ENCODE data around the gene SETBP1. TPM values are rescaled to one million over a fixed set of nuclear protein-coding genes. Genes with fewer than 3 reads are reported as not detected.

SETBP1 gene
- total and polyA plus RNA-seq, 9 of the 15 experiments (the other 6 are each of a cell fraction or from before 2014, with no cell fraction given) = under 0.01 to 0.13 (median 0.04) TPM

DNA sequence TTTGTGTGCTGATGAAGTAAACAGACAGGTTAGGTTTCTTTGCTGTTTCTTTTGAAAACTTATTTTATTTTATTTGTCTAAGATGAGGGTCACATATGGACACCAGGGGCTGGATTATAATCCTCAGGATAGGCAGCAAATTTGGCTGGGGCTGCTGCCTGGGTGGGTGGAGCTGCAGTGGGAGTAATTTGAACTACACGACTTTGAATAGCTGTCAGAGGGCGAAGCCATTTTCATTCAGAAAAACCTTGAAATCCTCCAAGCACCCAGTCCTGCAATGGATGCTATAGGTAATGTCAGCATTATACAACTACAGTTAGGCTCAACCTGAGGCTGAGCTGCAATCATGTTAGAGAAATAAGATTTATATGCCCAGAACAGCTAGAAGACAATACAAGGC lies 16.6 kb downstream of the SETBP1 start:
- POLR2A ChIA-PET = no interaction called here
- peaks cover 0 to 2% of the 10 kb centered on the region in 2 experiments; a peak in 3 of 5 replicates for H3K4me1 ChIP-seq (replicated peaks in 1 of 2; ENCODE audit: control insufficient read depth in 2 of 2, insufficient read depth in 2 of 2, low read length in 2 of 2)
- 5% methylated on average over 2 of the region's 2 CpGs for WGBS (ENCODE audit: insufficient coverage, low coverage, missing lambda C conversion rate)
- no peaks in the 10 kb centered on the region for H3K79me2 ChIP-seq (ENCODE audit: control insufficient read depth, insufficient read depth, low read length)
- no peaks in the 10 kb centered on the region for H3K27me3 ChIP-seq (ENCODE audit: control insufficient read depth in 2 of 2, insufficient read depth in 2 of 2, low read length in 2 of 2)
- no peaks in the 10 kb centered on the region for H3K9me3 ChIP-seq (replicated peaks; ENCODE audit: control insufficient read depth, insufficient read depth, low read depth, low read length)
- CTCF ChIA-PET (ENCODE audit: low intra/inter-chr PET ratio) = no interaction called here
- FAIRE-seq = no peak
- peak overlapping the region; percentile 82; the same call in 1 of the 2 replicates for H2AFZ ChIP-seq (ENCODE audit: low read depth, low read length)
- H3K36me3 ChIP-seq (ENCODE audit: control insufficient read depth, insufficient read depth, low read length) = no peaks in the 10 kb centered on the region
- no peak for DNase-seq (ENCODE audit: extremely low read depth in 1 of 4, low spot score in 3 of 4)
- H3K27ac ChIP-seq (ENCODE audit: extremely low read depth, low read depth, low read length) = no peak overlapping the region
- BruUV-seq (replicated peaks) = no TSS peak
- TF ChIP-seq SREBF1 (IDR thresholded peaks at IDR 0.05; ENCODE audit: borderline replicate concordance, low read depth, low read length) (no peak), PRPF4 (IDR thresholded peaks at IDR 0.05; ENCODE audit: insufficient read depth, low read depth, low read length, poor library complexity, severe bottlenecking) (no peak), DLX4 (CRISPR knock-in tag; IDR thresholded peaks at IDR 0.05) (no peak), ZBTB8A (IDR thresholded peaks at IDR 0.05; ENCODE audit: partially characterized antibody) (no peak), ILF3 (IDR thresholded peaks at IDR 0.05; ENCODE audit: borderline replicate concordance) (no peak), ZNF561 (CRISPR knock-in tag; conservative IDR thresholded peaks at IDR 0.05) (no peak)
- TF ChIP-seq, protein P1, sequence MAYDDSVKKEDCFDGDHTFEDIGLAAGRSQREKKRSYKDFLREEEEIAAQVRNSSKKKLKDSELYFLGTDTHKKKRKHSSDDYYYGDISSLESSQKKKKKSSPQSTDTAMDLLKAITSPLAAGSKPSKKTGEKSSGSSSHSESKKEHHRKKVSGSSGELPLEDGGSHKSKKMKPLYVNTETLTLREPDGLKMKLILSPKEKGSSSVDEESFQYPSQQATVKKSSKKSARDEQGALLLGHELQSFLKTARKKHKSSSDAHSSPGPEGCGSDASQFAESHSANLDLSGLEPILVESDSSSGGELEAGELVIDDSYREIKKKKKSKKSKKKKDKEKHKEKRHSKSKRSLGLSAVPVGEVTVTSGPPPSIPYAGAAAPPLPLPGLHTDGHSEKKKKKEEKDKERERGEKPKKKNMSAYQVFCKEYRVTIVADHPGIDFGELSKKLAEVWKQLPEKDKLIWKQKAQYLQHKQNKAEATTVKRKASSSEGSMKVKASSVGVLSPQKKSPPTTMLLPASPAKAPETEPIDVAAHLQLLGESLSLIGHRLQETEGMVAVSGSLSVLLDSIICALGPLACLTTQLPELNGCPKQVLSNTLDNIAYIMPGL (CRISPR knock-in tag; IDR thresholded peaks at IDR 0.05) = no peak
- TF ChIP-seq, protein P2, sequence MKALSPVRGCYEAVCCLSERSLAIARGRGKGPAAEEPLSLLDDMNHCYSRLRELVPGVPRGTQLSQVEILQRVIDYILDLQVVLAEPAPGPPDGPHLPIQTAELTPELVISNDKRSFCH (CRISPR knock-in tag; IDR thresholded peaks at IDR 0.05) = no peak
- TF ChIP-seq, protein P2 (tag; IDR thresholded peaks at IDR 0.05) = no peak
- intact Hi-C loops (cut with micrococcal nuclease) (no loop called here), in situ Hi-C loops (cut with MboI) (no loop called here)
- ATAC-seq = no peak; the same call in 2 of the 3 replicates
- H3K9me1 ChIP-seq (ENCODE audit: control insufficient read depth, insufficient read depth, low read length) = no peaks in the 10 kb centered on the region
- H3K4me2 ChIP-seq (ENCODE audit: insufficient read depth, low read length) = peak overlapping the region; percentile 46
- no peak overlapping the region for H3K4me3 ChIP-seq
- H4K20me1 ChIP-seq (replicated peaks; ENCODE audit: control insufficient read depth, insufficient read depth, low read length) = no peaks in the 10 kb centered on the region
- H3K9ac ChIP-seq (ENCODE audit: insufficient read depth in 1 of 2, low read depth in 2 of 2, low read length in 2 of 2) = no peak overlapping the region
